Keratinocyte (primary cell): ENCODE data around the gene SYNDIG1.

ENCODE experiments used
- EZH2 ChIP-seq: IDR thresholded peaks from one replicate; pipeline ENCODE4 v1.6.1; 2012; ENCODE audit warnings: inconsistent platforms, mild to moderate bottlenecking, low read length, moderate library complexity
- TF ChIP-seq, protein P1 (sequence below), 3 experiments: IDR thresholded peaks in 1 of 3; conservative IDR thresholded peaks in 1 of 3; optimal IDR thresholded peaks in 1 of 3; 2 replicates in 2 of 3; 3 replicates in 1 of 3; pipeline versions ENCODE3 to v1.5.1; 2011; ENCODE audit warnings: low read length in 3 of 3, mild to moderate bottlenecking in 3 of 3, moderate library complexity in 2 of 3, control low read depth in 1 of 3, inconsistent platforms in 1 of 3; ENCODE audit not compliant: insufficient read depth in 2 of 3; ENCODE audit errors: extremely low read depth in 1 of 3

DNA sequence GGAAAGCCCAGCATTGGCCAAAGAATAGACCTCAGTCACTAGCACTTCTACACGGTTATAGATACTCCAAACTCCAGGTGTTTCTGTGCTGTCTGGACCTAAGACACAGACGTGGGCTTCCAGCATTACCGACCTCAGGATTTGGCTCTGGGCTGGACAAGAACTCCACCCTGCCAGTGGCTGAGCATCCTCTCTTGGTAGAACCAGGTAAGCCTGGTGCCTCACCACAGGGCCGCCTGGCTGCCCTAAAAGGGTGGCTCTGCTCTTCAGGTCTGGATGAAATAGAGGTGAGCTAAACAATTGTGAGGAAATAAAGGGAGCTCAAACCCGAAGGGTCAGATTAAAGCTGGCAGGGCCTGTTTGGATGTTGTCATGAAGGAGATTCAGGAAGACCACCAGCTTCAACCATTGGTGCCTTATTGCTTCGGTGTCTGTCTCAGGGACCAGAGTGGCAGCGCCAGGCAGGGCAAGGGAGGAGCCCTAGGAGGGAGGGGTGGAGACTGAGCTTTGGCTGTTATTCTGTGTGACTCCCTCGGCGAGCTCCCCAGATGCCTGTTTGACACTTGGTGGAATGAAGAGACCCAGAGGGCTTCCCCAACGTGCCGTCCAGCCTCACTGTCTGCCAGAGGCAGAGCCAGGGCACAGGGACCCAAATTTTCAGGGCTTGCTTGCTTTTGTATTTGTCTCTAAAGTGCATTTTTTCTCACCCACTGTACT is 8.6 kb downstream of the SYNDIG1 start:
- TF ChIP-seq, protein P1, sequence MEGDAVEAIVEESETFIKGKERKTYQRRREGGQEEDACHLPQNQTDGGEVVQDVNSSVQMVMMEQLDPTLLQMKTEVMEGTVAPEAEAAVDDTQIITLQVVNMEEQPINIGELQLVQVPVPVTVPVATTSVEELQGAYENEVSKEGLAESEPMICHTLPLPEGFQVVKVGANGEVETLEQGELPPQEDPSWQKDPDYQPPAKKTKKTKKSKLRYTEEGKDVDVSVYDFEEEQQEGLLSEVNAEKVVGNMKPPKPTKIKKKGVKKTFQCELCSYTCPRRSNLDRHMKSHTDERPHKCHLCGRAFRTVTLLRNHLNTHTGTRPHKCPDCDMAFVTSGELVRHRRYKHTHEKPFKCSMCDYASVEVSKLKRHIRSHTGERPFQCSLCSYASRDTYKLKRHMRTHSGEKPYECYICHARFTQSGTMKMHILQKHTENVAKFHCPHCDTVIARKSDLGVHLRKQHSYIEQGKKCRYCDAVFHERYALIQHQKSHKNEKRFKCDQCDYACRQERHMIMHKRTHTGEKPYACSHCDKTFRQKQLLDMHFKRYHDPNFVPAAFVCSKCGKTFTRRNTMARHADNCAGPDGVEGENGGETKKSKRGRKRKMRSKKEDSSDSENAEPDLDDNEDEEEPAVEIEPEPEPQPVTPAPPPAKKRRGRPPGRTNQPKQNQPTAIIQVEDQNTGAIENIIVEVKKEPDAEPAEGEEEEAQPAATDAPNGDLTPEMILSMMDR (optimal IDR thresholded peaks at IDR 0.05 in 1 of 3, IDR thresholded peaks at IDR 0.05 in 1 of 3, conservative IDR thresholded peaks at IDR 0.05 in 1 of 3; ENCODE audit: extremely low read depth in 1 of 3, insufficient read depth in 2 of 3, low read length in 3 of 3) = no peak
- TF ChIP-seq EZH2 = no peak
